ENCODE data around the gene MAP2K7.
"Not testable (repeated sequence)": the region's sequence is repeated elsewhere in the genome, so short reads cannot be mapped to it uniquely, and the experiment has no call there.

MAP2K7 gene

GRCh38 chr19:7903244-7904073 is at the start of gene MAP2K7:
MAP2K7 (plus strand) TSS chr19:7903877; CDS start chr19:7903945, 68 bp downstream.
- peak; percentile 86 for DNase-seq

GRCh38 chr19:7855426-7856108 is 48.1 kb upstream of the MAP2K7 start:
- no peak for DNase-seq

GRCh38 chr19:7856109-7856591 is 47.5 kb upstream of the MAP2K7 start:
- no peak for DNase-seq

- no peak for DNase-seq
These were observed 46.7 kb upstream of the MAP2K7 start for GRCh38 chr19:7856679-7857663.

GRCh38 chr19:7857727-7858108 is 46.0 kb upstream of the MAP2K7 start:
- no peak for DNase-seq

GRCh38 chr19:7858109-7858770 is 45.4 kb upstream of the MAP2K7 start:
- DNase-seq, result no peak

- not testable (repeated sequence) for DNase-seq
These were observed 44.6 kb upstream of the MAP2K7 start for GRCh38 chr19:7859087-7859486.

- DNase-seq, result no peak
These were observed 43.6 kb upstream of the MAP2K7 start for GRCh38 chr19:7859831-7860713.

GRCh38 chr19:7860714-7861618 is 42.7 kb upstream of the MAP2K7 start:
- DNase-seq, result no peak

GRCh38 chr19:7861619-7862412 is 41.9 kb upstream of the MAP2K7 start:
- no peak for DNase-seq

GRCh38 chr19:7862413-7862951 is 41.2 kb upstream of the MAP2K7 start:
- DNase-seq, result no peak

- DNase-seq, result no peak
These were observed 40.3 kb upstream of the MAP2K7 start for GRCh38 chr19:7863157-7863970.

GRCh38 chr19:7863971-7864689 is 39.5 kb upstream of the MAP2K7 start:
- no peak for DNase-seq

- DNase-seq, result no peak
These were observed 39.0 kb upstream of the MAP2K7 start for GRCh38 chr19:7864690-7865074.

- no peak for DNase-seq
These were observed 38.3 kb upstream of the MAP2K7 start for GRCh38 chr19:7865262-7865911.

GRCh38 chr19:7866399-7867091 is 37.1 kb upstream of the MAP2K7 start:
- DNase-seq, result no peak
